B cell (primary cell): ENCODE data around the gene GRK6. TPM values are rescaled to one million over a fixed set of nuclear protein-coding genes. Genes with fewer than 3 reads are reported as not detected.

Experiments used
- ATAC-seq: fragments of 200-7000 bp; cut with Tn5 transposase; one replicate; pipeline ENCODE4 v1.10.0; 2021; ENCODE audit warnings: low read depth, mild to moderate bottlenecking, moderate number of reproducible peaks, moderate library complexity
- CTCF ChIA-PET: fragments of 350-600 bp; sonication (Branson Sonifier 250); formaldehyde crosslinking; loops from one replicate; lab custom pipeline; 2021; ENCODE audit warnings: antibody characterized with exemption, inconsistent platforms; lab: Charles Lee
- POLR2A ChIA-PET: fragments of 350-600 bp; sonication (Branson Sonifier 250); formaldehyde crosslinking; loops from one replicate; lab custom pipeline; 2021; ENCODE audit warnings: antibody characterized with exemption; lab: Charles Lee
- DNase-seq: peaks from one replicate; pipeline ENCODE4 v3.0.0; 2013
- H2AFZ ChIP-seq: 2 replicates; pipeline ENCODE4 v1.6.1; 2012; ENCODE audit warnings: mild to moderate bottlenecking, low read depth, low read length; ENCODE audit not compliant: insufficient read depth, poor library complexity, severe bottlenecking
- H3K27ac ChIP-seq, 2 donors: 1 replicate in 1 of 2; 2 replicates in 1 of 2; pipeline ENCODE4 v1.5.1; 2012 to 2013; ENCODE audit warnings: low read length in 2 of 2, mild to moderate bottlenecking in 2 of 2, moderate library complexity in 1 of 2
- H3K27me3 ChIP-seq, 4 experiments: fragments of 200-600 bp in 1 of 4; sonication (generic) in 1 of 4; replicated peaks in 1 of 4; 1 replicate in 2 of 4; 2 replicates in 2 of 4; pipeline versions ENCODE4 v1.6.1 to v1.7.0; 2013 to 2016; ENCODE audit warnings: low read length in 3 of 4, mild to moderate bottlenecking in 2 of 4, mixed read lengths in 1 of 4, moderate library complexity in 1 of 4; ENCODE audit not compliant: insufficient read depth in 4 of 4, control insufficient read depth in 3 of 4; ENCODE audit errors: control extremely low read depth in 1 of 4
- H3K36me3 ChIP-seq, 2 experiments: replicated peaks in 1 of 2; 1 replicate in 1 of 2; 2 replicates in 1 of 2; pipeline versions ENCODE4 v1.6.1 to v1.7.1; 2013; ENCODE audit warnings: low read length in 1 of 2; ENCODE audit not compliant: insufficient read depth in 2 of 2, control insufficient read depth in 1 of 2; ENCODE audit errors: control extremely low read depth in 1 of 2, extremely low read depth in 1 of 2
- H3K4me1 ChIP-seq, 2 donors: fragments of 200-600 bp in 1 of 2; sonication (generic) in 1 of 2; 1 replicate in 1 of 2; 2 replicates in 1 of 2; pipeline versions ENCODE4 v1.5.1 to v1.6.1; 2013 to 2017; ENCODE audit warnings: low read length in 2 of 2; ENCODE audit not compliant: control insufficient read depth in 2 of 2, insufficient read depth in 2 of 2
- H3K4me2 ChIP-seq: replicated peaks from 2 replicates; pipeline ENCODE3; 2012; ENCODE audit warnings: mild to moderate bottlenecking, low read depth, low read length; ENCODE audit not compliant: poor library complexity, severe bottlenecking
- H3K4me3 ChIP-seq, 5 experiments: fragments of 200-600 bp in 1 of 5; sonication (generic) in 1 of 5; 1 replicate in 3 of 5; 2 replicates in 2 of 5; pipeline versions ENCODE4 v1.5.1 to v1.7.0; 2011 to 2016; ENCODE audit warnings: low read length in 4 of 5, mild to moderate bottlenecking in 4 of 5, low read depth in 2 of 5, control low read depth in 1 of 5, moderate library complexity in 1 of 5; ENCODE audit not compliant: insufficient read depth in 1 of 5; ENCODE audit errors: control extremely low read depth in 1 of 5, extremely low read depth in 1 of 5
- H3K79me2 ChIP-seq: fragments of 200-600 bp; sonication (generic); one replicate; pipeline ENCODE4 v1.6.0; 2016; ENCODE audit warnings: low read length; ENCODE audit not compliant: control insufficient read depth, insufficient read depth
- H3K9ac ChIP-seq: fragments of 200-600 bp; sonication (generic); 2 replicates; pipeline ENCODE4 v1.6.1; 2017; ENCODE audit warnings: mild to moderate bottlenecking, low read length, moderate library complexity
- H3K9me3 ChIP-seq, 3 donors: one replicate each; pipeline versions ENCODE4 v1.6.1 to v1.7.1; 2013; ENCODE audit warnings: low read length in 2 of 3; ENCODE audit not compliant: control insufficient read depth in 2 of 3, insufficient read depth in 1 of 3; ENCODE audit errors: control extremely low read depth in 1 of 3
- H4K20me1 ChIP-seq: 2 replicates; pipeline ENCODE4 v1.6.0; 2012; ENCODE audit warnings: mild to moderate bottlenecking, low read length; ENCODE audit not compliant: insufficient read depth, control insufficient read depth, poor library complexity, severe bottlenecking
- H3K27ac Mint-ChIP-seq: one replicate; pipeline ENCODE4 v1.8.0; 2021; ENCODE audit warnings: mixed read lengths
- H3K27me3 Mint-ChIP-seq: one replicate; pipeline ENCODE4 v1.8.0; 2021; ENCODE audit warnings: mixed read lengths
- H3K4me1 Mint-ChIP-seq: one replicate; pipeline ENCODE4 v1.8.0; 2021; ENCODE audit warnings: mixed read lengths
- H3K4me3 Mint-ChIP-seq: one replicate; pipeline ENCODE4 v1.8.0; 2021; ENCODE audit warnings: mixed read lengths
- H3K9me3 Mint-ChIP-seq: one replicate; pipeline ENCODE4 v1.8.0; 2022; ENCODE audit warnings: mixed read lengths; ENCODE audit not compliant: insufficient read depth
- EZH2 ChIP-seq: IDR thresholded peaks from 2 replicates; pipeline ENCODE4 v1.6.1; 2012; ENCODE audit warnings: borderline replicate concordance, low read depth, mild to moderate bottlenecking, moderate library complexity, low read length; ENCODE audit not compliant: insufficient read depth, poor library complexity, severe bottlenecking
- WGBS: methylation state at CpG from one replicate; pipeline ENCODE4 v1.1.5; 2013; ENCODE audit warnings: missing lambda C conversion rate; ENCODE audit not compliant: insufficient coverage; 5-methylcytosine and 5-hydroxymethylcytosine counted together
- intact Hi-C: fragments of 100-400 bp; cut with micrococcal nuclease; formaldehyde crosslinking; loops from one replicate; pipeline ENCODE4 v1.10.0; 2022
- polyA plus RNA-seq: library from polyadenylated mRNA; depleted of rRNA; stranded (reverse); fragments of >200 nt; gene quantifications from 2 replicates; pipeline ENCODE4 v1.2.3, GENCODE V29; 2012
- total RNA-seq, 2 donors: library from RNA; stranded (reverse); fragments of 120-200 nt in 1 of 2; gene quantifications; 1 replicate in 1 of 2; 2 replicates in 1 of 2; pipeline versions ENCODE4 v1.2.3 to v1.2.4, GENCODE V29; 2013 to 2022
- TF ChIP-seq, protein P1 (sequence below): fragments of 200-600 bp; IDR thresholded peaks from one replicate; pipeline ENCODE4 v1.8.0; 2022; ENCODE audit warnings: antibody characterized with exemption, mild to moderate bottlenecking

Gene GRK6
- total and polyA plus RNA-seq, 2 donors (not counting 1 experiment from before 2014, with no cell fraction given) = 155 to 173 TPM

DNA sequence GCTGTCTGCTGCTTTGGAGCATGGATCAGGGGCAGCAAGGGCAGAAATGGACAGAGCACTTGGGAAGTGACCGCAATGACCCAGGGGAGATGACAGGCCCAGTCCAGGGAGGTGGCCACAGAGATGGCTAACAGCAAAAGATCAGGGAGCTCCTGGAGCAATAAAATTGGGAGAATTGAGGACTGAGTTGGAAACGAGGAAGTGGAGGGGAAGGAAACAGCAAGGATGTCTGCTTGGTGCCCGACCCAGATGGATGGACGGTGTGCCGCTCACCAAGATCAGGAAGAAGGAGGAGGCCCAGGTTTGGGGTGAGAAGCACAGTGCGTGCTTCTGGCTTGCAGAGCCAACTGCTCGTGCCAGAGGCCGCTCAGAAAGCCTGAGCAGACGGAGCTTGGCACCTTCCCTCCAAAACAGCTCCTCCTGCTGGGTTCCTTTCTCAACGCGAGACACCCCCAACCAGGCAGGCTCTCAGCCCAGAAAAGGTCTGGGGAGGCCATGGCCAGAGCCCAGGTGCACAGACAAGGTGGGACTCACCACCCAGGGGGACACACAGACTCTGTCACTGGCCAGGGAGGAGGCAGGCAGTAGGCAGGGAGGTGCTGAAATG is 44.0 kb upstream of the GRK6 start:
- CTCF ChIA-PET = interaction anchor here (0.9 to 1.4 kb wide), 6 partner anchors 18 to 268 kb away, joined by 3 to 5 read pairs (median 3); no protein-coding TSS in a partner anchor
- peaks cover 21% of the 10 kb centered on the region for H3K27me3 Mint-ChIP-seq
- ATAC-seq = no peak
- no peak for DNase-seq
- H3K4me1 Mint-ChIP-seq = peaks cover 2% of the 10 kb centered on the region
- no peaks in the 10 kb centered on the region for H3K36me3 ChIP-seq
- POLR2A ChIA-PET = no interaction called here
- intact Hi-C loops = no loop called here
- WGBS = 42% methylated on average over 10 of the region's 11 CpGs
- H3K79me2 ChIP-seq = no peaks in the 10 kb centered on the region
- no peak overlapping the region for H3K4me3 ChIP-seq
- no peak overlapping the region for H3K27ac Mint-ChIP-seq
- H3K4me1 ChIP-seq = no peaks in the 10 kb centered on the region
- no peak overlapping the region for H2AFZ ChIP-seq
- no peak overlapping the region for H3K9ac ChIP-seq
- H3K9me3 ChIP-seq = no peaks in the 10 kb centered on the region
- TF ChIP-seq, protein P1, sequence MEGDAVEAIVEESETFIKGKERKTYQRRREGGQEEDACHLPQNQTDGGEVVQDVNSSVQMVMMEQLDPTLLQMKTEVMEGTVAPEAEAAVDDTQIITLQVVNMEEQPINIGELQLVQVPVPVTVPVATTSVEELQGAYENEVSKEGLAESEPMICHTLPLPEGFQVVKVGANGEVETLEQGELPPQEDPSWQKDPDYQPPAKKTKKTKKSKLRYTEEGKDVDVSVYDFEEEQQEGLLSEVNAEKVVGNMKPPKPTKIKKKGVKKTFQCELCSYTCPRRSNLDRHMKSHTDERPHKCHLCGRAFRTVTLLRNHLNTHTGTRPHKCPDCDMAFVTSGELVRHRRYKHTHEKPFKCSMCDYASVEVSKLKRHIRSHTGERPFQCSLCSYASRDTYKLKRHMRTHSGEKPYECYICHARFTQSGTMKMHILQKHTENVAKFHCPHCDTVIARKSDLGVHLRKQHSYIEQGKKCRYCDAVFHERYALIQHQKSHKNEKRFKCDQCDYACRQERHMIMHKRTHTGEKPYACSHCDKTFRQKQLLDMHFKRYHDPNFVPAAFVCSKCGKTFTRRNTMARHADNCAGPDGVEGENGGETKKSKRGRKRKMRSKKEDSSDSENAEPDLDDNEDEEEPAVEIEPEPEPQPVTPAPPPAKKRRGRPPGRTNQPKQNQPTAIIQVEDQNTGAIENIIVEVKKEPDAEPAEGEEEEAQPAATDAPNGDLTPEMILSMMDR = no peak
- TF ChIP-seq EZH2 = no peak
- no peaks in the 10 kb centered on the region for H3K9me3 Mint-ChIP-seq
- no peaks in the 10 kb centered on the region for H4K20me1 ChIP-seq
- no peak overlapping the region for H3K27ac ChIP-seq
- H3K27me3 ChIP-seq = peaks cover 0 to 16% (median 0%) of the 10 kb centered on the region in 4 experiments
- H3K4me2 ChIP-seq = no peak overlapping the region
- H3K4me3 Mint-ChIP-seq = no peak overlapping the region

DNA sequence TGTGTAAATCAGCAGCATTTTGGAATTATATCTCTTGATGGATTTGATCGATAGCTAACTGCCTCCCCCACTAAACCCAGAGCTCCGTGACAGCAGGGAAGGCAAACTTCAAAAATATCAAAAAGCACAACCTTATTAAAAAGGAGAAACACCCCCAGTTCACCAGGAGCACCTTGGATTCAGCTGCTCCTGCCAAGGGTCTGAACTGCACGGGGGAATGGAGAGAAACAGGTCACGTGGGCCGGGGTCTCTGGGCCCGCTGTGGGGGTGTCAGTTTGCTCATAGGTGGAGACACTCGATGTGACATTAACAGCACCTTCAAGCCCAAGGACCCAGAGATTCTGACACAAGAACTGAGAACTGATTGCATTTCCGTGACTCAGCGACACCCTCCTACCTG is 43.3 kb upstream of the GRK6 start:
- no peak overlapping the region for H2AFZ ChIP-seq
- H4K20me1 ChIP-seq = no peaks in the 10 kb centered on the region
- H3K9ac ChIP-seq = no peak overlapping the region
- H3K36me3 ChIP-seq = no peaks in the 10 kb centered on the region
- 90% methylated on average over 6 of the region's 9 CpGs for WGBS
- intact Hi-C loops = no loop called here
- no peaks in the 10 kb centered on the region for H3K79me2 ChIP-seq
- H3K9me3 ChIP-seq = no peaks in the 10 kb centered on the region
- no peak overlapping the region for H3K27ac ChIP-seq
- CTCF ChIA-PET = interaction anchor here (0.9 to 1.4 kb wide), 6 partner anchors 18 to 269 kb away, joined by 3 to 5 read pairs (median 3); no protein-coding TSS in a partner anchor
- ATAC-seq (no peak), DNase-seq (no peak)
- no peaks in the 10 kb centered on the region for H3K4me1 ChIP-seq
- Mint-ChIP-seq H3K4me3 (no peak overlapping the region), H3K4me1 (peaks cover 3% of the 10 kb centered on the region), H3K27me3 (peaks cover 21% of the 10 kb centered on the region), H3K9me3 (no peaks in the 10 kb centered on the region), H3K27ac (no peak overlapping the region)
- no peak for TF ChIP-seq EZH2
- TF ChIP-seq, protein P1 = no peak
- no peak overlapping the region for H3K4me3 ChIP-seq
- POLR2A ChIA-PET = no interaction called here
- no peak overlapping the region for H3K4me2 ChIP-seq
- peaks cover 0 to 16% (median 0%) of the 10 kb centered on the region in 4 experiments for H3K27me3 ChIP-seq
